Measurements from ENCODE around the gene NMNAT2.
"Not testable (repeated sequence)": the region's sequence is repeated elsewhere in the genome, so short reads cannot be mapped to it uniquely, and the experiment has no call there.

Gene NMNAT2

DNA sequence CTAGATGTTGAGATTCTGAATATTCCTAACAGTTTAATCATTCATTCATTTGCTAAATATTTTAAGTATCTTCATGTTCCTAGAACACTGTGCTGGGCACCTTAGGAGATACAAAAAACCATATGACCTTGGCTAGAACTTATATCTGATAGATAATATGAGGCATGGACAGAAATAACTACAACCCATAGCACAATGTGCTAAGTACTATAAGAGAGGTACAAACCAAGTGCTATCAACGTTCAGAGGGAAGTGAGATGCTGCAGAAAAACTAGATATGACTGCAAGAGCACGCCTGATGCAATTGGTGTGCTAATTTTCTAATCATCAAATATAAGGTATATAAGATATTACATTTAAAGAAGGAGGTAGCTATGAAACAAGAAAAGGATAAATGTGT, 10.7 kb downstream of the NMNAT2 start:
- TF ChIP-seq, protein P1, sequence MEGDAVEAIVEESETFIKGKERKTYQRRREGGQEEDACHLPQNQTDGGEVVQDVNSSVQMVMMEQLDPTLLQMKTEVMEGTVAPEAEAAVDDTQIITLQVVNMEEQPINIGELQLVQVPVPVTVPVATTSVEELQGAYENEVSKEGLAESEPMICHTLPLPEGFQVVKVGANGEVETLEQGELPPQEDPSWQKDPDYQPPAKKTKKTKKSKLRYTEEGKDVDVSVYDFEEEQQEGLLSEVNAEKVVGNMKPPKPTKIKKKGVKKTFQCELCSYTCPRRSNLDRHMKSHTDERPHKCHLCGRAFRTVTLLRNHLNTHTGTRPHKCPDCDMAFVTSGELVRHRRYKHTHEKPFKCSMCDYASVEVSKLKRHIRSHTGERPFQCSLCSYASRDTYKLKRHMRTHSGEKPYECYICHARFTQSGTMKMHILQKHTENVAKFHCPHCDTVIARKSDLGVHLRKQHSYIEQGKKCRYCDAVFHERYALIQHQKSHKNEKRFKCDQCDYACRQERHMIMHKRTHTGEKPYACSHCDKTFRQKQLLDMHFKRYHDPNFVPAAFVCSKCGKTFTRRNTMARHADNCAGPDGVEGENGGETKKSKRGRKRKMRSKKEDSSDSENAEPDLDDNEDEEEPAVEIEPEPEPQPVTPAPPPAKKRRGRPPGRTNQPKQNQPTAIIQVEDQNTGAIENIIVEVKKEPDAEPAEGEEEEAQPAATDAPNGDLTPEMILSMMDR (IDR thresholded peaks at IDR 0.05; ENCODE audit: low read length, missing control alignments) = no peak
- H3K4me3 ChIP-seq (replicated peaks; ENCODE audit: low read depth, low read length) = no peak overlapping the region
- no peak for DNase-seq (ENCODE audit: low read depth)

DNA sequence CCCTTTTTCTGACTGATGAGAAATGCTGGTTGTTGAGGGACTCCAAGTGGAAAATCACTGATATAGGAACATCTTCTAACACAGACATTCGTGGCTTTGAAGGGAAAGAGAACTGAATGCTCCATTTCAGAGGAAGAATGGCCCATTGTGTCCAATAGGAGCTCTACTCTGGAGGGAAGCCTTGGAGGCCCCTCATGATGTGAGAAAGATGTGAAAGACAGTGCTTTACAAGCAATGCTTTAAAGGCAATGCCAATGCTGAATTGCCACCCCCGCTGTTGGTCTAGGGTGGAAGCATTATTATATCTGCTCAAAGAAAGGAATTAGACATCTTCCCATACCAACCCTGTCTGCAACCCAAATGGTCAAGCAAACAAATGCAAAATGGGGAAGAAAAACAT, 13.7 kb downstream of the NMNAT2 start:
- TF ChIP-seq, protein P1 (IDR thresholded peaks at IDR 0.05; ENCODE audit: low read length, missing control alignments) = no peak
- H3K4me3 ChIP-seq (replicated peaks; ENCODE audit: low read depth, low read length) = no peak overlapping the region
- DNase-seq (ENCODE audit: low read depth) = no peak

DNA sequence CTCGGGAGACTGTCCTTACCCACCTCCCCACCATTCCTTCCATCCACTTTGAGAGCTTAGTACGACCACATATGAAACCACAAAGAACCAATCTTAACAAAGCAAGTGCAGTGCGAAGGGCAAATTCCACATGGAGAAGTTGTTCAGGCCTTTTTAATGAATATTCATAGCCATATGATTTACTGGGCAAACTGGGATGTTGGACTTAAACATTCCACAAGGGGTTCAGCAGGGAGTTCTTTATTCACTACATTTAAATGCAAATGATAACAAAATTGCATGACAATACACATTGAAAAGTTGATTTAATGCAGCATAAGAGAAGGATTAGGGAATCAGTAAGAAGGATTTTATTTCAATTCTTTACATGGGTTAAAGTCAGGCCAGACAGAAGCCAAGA, 14.7 kb downstream of the NMNAT2 start:
- no peak overlapping the region for H3K4me3 ChIP-seq (replicated peaks; ENCODE audit: low read depth, low read length)
- TF ChIP-seq, protein P1 (IDR thresholded peaks at IDR 0.05; ENCODE audit: low read length, missing control alignments) = no peak
- no peak for DNase-seq (ENCODE audit: low read depth)

DNA sequence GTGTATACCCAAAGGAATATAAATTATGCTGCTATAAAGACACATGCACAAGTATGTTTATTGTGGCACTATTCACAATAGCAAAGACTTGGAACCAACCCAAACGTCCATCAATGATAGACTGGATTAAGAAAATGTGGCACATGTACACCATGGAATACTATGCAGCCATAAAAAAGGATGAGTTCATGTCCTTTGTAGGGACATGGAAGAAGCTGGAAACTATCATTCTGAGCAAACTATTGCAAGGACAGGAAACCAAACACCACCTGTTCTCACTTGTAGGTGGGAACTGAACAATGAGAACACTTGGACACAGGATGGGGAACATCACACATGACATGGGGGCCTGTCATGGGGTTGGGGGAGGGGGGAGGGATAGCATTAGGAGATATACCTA, 16.6 kb downstream of the NMNAT2 start:
- H3K4me3 ChIP-seq (replicated peaks; ENCODE audit: low read depth, low read length); DNase-seq (ENCODE audit: low read depth): not testable (repeated sequence)

DNA sequence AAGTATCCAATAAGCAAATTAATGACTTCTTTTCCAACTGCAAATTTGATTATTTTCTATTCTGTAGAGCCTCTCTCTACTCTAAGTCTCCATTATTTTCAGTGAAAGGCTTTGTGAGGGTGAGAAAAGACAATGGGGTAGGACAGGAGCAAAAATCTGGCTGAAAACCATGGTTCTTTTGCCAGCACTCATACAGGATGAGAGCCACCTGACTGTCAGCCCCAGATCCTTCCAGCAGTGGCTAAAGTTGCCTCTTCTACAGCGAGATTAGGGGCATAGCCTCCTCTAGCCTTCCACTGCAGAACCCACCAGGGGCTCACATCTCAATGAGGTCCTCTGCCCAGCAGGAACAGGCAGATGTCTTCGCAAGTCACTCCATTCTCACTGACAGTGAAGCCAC, 23.7 kb downstream of the NMNAT2 start:
- H3K4me3 ChIP-seq (replicated peaks; ENCODE audit: low read depth, low read length) = no peak overlapping the region
- no peak for DNase-seq (ENCODE audit: low read depth)
- TF ChIP-seq, protein P1 (IDR thresholded peaks at IDR 0.05; ENCODE audit: low read length, missing control alignments) = no peak

DNA sequence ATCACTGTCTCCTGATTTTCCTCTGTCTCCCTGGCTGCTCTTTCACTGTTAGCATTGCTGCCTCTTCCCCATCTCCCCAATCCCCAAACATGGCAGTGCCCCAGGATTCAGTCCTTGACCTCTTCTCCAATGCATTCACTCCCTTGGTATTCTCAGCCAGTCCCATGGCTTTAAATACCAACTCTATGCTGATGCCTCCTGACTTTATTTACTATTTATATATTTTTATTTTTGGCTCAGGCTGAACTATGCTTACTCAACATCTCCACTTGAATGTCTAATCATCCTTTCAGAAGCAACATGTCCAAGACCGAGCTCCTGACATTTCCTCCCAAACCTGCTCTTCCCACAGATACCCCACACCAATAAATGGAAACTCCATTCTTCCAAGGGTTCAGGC, 26.3 kb downstream of the NMNAT2 start:
- TF ChIP-seq, protein P1 (IDR thresholded peaks at IDR 0.05; ENCODE audit: low read length, missing control alignments) = no peak
- H3K4me3 ChIP-seq (replicated peaks; ENCODE audit: low read depth, low read length) = no peak overlapping the region
- no peak for DNase-seq (ENCODE audit: low read depth)

DNA sequence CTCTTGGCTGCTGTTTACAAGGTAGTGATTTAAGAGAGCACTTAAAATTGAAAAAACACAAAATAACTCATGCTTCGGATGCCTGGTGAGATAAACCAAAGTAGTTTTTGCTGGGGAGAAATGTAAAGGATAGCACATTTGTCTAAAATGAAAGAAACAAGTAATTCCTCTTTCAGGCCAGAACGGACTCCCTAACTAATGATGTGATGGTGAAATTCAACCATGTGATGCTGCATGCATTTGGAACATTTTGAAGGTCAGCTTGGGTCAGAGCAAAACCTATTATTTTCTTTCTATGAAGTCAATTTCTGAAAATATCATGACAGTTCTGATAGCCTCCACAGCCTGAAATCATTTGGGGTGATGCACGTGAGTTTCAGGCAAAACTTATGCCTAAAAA, 27.6 kb downstream of the NMNAT2 start:
- TF ChIP-seq, protein P1 (IDR thresholded peaks at IDR 0.05; ENCODE audit: low read length, missing control alignments) = no peak
- no peak for DNase-seq (ENCODE audit: low read depth)
- no peak overlapping the region for H3K4me3 ChIP-seq (replicated peaks; ENCODE audit: low read depth, low read length)

DNA sequence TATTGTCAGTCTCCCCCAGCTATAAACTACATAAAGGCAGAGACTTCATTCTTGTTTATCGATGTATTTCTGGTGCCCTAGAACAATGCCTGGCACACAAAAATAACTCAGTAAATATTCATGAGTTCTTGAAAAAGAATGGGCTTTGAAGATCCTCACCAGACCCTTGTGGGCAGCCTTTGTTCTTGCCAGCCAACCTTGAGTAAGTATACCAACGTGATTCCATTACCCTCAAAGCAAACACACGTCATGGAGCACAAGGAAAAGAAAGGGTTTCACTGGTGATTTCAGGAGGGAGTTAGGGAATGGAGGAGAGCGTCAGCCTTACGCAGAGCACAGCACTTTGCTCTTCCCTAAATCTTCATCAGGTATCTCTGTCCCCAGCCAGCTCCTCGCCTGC, 29.4 kb downstream of the NMNAT2 start:
- no peak overlapping the region for H3K4me3 ChIP-seq (replicated peaks; ENCODE audit: low read depth, low read length)
- DNase-seq (ENCODE audit: low read depth) = no peak
- TF ChIP-seq, protein P1 (IDR thresholded peaks at IDR 0.05; ENCODE audit: low read length, missing control alignments) = no peak

Measured in fibroblast of pulmonary artery (primary cell).